GM18519 (cell line): Measurements from ENCODE around the gene NFE2.
"Not testable (repeated sequence)": the region's sequence is repeated elsewhere in the genome, so short reads cannot be mapped to it uniquely, and the experiment has no call there.

ENCODE experiments used
- ATAC-seq: cut with Tn5 transposase; IDR thresholded peaks from one replicate; pipeline ENCODE4 v1.9.1; 2021; ENCODE audit warnings: mild to moderate bottlenecking, moderate library complexity; ENCODE audit not compliant: unreplicated experiment, low FRiP score

Gene NFE2

DNA sequence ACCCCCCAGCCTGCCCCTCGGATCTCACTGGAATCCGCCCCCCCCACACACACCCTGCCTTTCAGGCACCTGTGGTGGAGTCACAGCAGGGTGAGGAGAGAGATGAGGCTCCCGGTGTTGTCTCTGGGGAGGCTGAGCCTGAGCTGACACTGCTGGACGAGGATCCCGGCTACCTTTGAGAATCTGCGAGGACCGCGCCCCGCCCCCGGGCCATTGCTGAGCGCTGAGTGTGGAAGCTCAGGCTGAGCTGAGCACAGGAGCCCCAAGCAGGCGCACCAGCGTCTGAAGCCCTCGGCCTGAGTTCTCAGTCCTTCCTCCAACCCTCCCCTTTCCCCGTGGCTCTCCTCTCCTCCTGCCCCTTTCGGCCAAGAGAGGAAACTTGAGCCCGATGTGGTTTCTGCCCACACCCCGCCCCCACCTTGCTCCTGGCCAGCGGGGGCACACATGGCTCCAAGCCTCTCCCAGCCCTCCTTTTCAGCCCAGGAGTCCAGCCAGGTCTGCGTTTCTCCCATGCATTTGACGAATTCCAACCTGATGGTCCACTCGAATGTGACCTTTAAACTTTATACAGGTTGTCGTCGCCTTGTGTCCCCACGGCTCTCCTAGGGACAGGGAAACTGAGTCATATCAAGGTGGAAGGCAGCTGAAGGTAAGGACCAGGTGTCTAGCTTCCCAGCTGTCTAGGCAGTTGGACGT is at the start of gene NFE2:
Gene NFE2 (minus strand): TSS at position 284 of the 696 bp plus-strand sequence. CDS start 5,767 bp downstream, outside the sequence.
- ATAC-seq: no peak

GRCh38 chr12:54349679-54350078 is 48.9 kb upstream of the NFE2 start:
- ATAC-seq: no peak

DNA sequence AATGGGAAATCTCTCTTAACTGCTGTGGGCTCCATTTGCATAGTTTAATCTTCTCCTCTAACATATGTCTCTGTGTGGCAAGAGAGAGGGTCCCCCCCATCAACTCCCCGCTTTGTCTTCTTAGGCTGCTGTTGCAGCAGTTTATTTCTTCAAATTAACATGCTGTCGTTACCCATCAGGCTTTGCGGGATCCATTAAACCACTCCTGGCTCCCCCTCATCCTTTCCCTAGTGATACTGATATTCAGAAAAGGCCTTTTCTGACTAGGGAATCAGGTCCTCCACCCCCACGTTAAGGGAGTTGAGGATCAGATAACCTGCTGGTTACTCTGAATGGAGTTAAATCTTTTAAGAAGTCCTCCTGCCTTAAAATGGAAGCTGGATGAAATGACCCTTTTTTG is 48.2 kb upstream of the NFE2 start:
- ATAC-seq: no peak

GRCh38 chr12:54341378-54342300 is 40.8 kb upstream of the NFE2 start:
- ATAC-seq: no peak

- ATAC-seq: no peak
These were observed 40.0 kb upstream of the NFE2 start for GRCh38 chr12:54340846-54341245.

DNA sequence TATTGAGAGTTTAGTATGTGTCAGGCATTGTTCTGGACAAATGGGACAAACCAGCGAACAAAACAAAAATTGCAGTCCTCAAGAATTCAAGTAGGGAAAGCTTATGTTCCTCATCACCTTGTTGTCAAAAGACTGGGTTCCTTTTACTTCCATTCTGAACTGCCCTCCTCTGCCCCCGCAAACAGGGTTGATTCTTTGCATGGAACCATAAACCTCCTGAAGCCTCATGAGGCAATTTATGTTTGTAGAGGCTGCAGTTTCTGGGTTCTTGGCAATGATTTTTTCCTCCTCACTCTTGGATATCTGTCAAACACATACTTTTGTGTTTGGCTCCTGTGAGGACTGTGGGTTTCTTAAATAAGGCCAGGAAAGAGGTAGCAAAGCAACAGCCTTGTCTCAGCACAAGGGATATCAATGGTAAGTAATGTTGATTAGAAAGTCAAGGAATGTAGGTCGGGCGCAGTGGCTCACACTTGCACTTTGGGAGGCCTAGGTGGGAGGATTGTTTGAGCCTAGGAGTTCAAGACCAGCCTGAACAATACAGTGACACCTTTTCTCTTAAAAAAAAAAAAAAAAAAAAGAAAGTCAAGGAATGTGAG is 38.0 kb upstream of the NFE2 start:
- ATAC-seq: no peak

DNA sequence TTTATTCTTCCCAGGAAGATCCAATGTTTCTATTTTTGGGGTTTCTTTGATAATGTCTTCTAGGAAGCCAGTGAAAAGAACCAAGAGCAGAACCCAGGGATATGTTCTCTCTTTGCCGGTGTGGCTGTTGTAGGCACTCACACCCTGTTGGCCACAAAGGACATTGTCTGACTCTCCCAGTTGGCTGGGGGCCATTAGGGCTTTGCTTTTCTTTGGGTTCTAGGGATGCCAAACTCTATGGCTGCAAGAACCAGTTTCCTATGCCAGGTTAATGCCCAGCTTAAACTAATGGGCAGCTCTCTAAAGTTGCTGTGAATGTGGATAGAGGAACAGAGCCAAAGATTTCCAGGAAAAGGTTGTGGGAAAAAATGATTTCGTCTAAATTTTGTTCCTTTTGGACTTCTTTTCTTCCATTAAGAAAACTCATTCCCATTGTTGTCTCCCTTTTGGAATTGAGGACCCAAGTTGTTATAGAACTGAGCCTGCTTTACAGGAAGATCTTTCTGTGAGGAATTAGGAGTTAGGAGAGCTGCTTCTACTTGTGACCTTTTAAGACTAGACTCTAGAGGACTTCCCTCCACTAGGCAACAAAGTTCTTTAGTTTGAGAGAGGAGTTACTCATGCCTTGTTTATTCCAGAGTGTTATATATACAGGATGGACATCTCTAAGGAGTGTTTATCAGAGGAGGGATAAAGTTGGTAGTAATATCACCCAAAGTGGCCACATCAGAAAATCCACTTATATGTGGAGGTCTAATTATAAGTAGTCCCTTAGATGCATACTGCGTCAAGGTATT is 37.2 kb upstream of the NFE2 start:
- ATAC-seq: no peak

DNA sequence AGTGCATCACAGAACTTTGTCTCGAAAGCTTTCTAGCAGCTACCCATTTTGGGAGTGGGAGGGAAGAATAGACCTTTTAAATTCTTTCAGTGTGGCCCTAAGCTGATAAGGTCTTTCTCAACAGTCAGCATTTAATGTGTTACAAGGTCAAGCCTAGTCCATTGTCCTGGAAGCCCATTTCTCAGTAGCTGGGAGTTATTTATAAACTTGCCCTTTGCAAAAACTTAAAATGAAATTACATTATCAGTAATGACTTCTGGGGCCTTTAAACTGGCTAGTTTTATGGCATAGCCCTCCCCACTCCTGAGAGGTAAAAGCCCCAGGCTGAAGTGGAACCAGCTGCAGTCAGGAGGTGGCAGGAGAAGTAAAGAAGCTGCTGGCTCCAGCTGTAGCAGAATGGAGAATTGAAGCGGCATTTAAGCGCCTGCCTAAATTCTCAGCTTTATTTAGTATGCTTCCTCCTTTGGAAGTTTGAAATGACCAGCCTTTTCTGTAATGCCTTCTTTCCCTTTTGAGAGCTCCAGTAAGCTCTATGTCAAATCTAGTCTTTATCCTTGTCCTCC is 36.5 kb upstream of the NFE2 start:
- no peak for ATAC-seq

DNA sequence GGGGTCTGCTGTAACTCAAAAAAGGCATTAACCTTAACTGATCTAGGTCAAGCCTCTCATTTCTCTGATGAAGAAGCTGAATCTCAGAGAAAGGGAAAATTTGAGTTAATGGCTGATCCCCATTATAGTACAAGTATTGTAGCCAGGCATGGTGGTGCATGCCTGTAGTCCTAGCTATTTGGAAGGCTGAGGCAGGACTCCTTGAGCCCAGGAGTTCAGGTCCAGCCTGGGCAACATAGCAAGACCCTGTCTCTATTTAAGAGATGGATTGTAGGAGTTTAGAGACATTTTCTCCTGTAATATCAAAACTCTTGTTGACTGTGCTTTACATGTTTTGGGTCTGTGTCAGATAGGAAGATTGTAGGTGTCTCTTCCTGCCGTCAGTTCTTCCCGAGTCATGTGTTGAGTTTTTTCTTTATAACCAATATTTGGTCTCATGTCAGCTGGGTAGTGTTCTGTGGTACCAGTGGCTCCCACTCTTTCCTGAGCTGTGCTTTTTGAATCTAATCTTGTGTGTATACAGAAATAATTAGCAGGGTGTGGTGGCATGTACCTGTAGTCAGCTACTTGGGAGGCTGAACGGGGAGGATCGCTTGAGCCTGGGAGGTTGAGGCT is 32.7 kb upstream of the NFE2 start:
- ATAC-seq: no peak

DNA sequence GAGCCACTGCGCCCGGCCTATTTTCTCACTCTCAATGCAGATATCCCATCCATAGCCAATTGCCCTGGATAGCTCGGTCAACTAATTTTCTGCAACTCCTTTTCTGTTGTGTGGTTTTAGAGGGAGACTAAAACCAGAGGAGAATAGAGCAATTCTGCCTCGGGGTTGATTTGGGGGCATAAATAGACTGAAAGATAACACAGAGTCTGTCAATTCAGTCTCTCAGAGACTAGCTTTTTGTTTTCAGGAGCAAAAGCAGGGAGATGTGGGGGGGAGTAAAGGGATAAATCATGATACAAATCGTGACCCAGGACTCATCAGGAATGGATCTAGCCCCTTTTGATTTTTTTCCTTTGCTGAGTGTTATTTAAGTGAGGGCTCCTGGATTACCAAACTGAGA is 30.6 kb upstream of the NFE2 start:
- no peak for ATAC-seq

- ATAC-seq: no peak
These were observed 29.6 kb upstream of the NFE2 start for GRCh38 chr12:54330442-54330841.

DNA sequence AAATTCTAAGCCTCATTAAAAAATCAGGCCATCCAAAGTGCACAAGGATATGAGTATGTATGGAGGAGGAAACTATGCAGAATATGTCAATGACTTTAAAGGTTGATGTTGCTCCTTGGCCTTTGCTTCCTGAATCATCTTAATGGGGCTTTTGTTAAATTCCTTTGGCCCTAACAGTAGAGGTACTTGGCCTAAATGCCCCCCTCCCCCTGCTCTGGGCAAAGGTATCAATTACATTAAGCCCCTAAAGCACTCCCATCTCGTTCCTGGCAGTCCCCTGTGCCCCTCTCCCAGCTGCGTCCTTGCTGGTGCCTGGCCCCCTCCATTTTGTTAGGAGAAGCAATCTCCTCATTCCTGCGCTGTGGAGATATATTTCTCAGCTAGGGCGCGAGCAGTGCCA is 28.9 kb upstream of the NFE2 start:
- no peak for ATAC-seq

DNA sequence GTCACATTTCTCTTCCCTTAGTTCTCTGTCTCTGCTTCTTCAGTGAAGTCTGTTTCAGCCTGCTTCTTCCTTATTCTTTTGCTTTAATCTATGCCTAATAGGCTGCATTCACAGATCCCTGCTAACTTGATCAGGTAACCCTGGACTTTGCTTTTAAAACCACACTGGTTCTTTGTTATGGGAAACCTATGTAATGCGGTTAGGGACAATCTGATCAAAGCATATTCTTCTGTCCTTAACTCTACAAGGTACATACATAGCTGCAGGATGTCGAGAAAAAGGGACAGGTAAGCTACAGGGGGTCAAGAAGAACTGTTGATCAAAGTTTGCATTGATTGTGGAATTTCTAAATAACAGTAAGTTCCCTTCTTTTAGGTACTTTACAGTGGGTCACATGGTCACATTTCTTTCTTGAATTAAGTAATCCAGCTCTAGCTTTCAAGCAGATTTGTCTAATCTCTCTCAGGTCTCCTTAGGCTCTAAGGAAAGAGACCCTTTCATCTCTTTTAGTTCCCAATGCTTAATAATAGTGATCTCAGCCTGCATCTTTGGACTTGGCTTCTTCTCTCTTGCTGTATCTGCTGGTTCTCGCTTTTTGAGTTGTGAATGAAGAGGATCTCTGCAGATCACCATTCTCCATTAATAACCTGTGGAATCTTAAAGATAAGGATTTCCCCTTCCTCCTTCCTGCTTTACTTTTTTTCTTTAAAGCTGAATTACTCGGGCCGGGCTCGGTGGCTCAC is 28.0 kb upstream of the NFE2 start:
- no peak for ATAC-seq

DNA sequence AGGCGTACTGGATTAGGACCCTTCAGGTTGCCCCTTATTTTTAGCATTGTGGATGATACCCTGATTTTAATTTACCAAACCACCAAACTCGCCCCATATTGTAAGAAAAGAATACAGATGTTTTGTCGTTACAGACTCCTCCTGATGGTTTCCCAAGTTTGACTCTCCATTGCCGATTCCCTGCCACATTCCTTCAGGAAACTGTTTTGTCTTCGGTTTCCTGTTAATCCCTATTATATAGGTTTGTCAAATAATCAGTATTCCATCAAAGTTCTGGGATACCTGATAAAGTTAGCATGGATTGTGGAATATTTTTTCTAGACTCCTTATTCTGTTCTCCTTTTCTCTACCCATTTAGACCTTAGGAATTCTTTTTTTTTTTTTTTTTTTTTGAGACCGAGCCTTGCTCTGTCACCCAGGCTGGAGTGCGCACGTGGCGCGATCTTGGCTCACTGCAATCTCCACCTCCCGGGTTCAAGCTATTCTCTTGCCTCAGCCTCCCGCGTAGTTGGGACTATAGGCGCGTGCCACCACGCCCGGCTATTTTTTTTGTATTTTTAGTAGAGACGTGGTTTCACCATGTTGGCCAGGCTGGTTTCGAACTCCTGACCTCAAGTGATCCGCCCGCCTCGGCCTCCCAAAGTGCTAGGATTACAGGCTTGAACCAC is 24.8 kb upstream of the NFE2 start:
- ATAC-seq: not testable (repeated sequence)

DNA sequence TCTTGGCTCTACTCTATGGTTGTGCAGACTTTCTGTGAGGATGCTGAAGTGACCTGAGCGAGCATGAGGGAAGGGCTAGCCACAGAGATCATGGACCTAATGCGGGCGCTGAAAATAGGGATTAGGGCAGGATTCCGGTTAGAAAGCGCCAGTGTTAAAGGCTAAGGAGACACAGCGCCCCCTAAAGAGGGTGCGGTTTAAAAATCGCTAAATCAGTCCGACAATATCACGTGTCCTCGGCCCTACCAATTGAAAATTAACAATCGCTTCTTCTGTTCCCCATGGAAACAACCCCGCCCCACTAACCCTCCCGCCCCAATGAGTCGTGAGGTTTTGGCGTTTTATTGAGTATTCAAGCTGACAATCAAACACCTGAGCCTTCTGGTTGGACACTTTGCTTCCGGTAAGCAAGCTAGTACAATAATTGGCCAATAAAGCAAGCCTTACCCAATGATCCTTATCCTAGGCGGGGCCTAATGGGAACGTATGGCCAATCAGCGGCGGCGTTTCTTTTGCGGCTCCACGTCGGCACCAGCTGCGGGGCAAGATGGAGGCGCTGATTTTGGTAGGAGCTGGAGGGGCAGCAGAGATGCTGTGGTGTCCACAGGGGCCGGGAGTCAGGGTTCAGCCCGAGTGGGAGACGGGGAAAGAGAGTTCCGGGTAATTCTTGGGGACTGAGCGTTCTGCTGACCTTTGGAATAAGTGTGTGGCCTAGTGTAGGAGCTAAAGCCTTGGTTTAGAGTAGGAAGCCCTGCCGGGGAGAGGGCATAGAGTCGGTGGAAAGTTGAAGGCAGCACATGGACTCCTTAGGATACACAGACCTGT is 24.0 kb upstream of the NFE2 start, which contains the start of gene COPZ1:
Gene COPZ1 (plus strand): TSS at position 515 of the 825 bp plus-strand sequence. CDS start 33 bp downstream, at position 548.
- ATAC-seq: peak; percentile 97

- no peak for ATAC-seq
These were observed 20.5 kb upstream of the NFE2 start for GRCh38 chr12:54321363-54321762.

DNA sequence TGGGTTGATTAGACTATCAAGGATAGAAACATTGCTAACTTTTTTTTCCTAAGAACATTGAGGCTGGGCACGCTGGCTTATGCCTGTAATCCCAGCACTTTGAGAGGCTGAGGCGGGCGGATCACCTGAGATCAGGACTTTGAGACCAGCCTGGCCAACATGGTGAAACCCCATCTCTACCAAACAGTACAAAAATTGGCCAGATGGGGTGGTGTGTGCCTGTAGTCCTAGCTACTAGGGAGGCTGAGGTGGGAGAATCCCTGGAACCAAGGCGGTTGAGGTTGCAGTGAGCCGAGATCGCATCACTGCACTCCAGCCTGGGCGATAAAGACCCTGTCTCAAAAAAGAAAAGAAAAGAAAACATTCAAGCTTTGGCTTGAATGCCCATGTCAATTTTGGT is 11.5 kb upstream of the NFE2 start:
- not testable (repeated sequence) for ATAC-seq

GRCh38 chr12:54311051-54311450 is 10.2 kb upstream of the NFE2 start:
- no peak for ATAC-seq
